ENCODE measurements around the gene TMEM240. TPM values are rescaled to one million over a fixed set of nuclear protein-coding genes. Genes with fewer than 3 reads are reported as not detected.

TMEM240 gene
- total and polyA plus RNA-seq, 10 of the 15 experiments (the other 5 are each of a cell fraction or from before 2014, with no cell fraction given), result 0.17 to 0.49 TPM; not detected in 8

DNA sequence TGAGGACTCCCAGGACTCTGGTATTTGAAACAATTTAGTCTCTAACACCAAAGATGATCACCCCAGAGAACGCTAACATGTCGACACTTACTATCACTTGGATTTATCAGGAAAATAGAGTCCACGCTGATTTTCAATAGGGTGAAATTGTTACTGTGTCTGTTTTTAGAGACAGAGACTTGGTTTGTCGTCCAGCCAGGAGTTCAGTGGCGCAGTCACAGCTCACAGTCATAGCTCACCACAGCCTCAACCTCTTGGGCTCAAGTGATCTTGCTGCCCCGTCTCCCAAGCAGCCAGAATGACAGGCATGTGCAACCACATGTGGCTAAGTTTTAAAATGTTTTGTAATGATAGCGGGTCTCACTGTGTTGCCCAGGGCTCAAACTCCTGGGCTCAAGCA lies 28.9 kb upstream of the TMEM240 start:
- ChIA-PET RAD21 (ENCODE audit: unreplicated experiment) (no interaction called here), SMC1A (ENCODE audit: uncharacterized antibody, unreplicated experiment) (no interaction called here), CTCF (no interaction called here), POLR2A (interaction anchor here (0.6 kb wide), 1 partner anchor 106 kb away, joined by 5 read pairs; no protein-coding TSS in a partner anchor)
- BruUV-seq (replicated peaks), result no TSS peak
- Histone ChIP-seq H3K27me3 (replicated peaks in 1 of 2; ENCODE audit: control insufficient read depth in 2 of 2, insufficient read depth in 2 of 2, low read length in 1 of 2) (no peaks in the 10 kb centered on the region), H3K4me2 (ENCODE audit: control insufficient read depth, insufficient read depth) (no peak overlapping the region), H3K79me2 (ENCODE audit: control insufficient read depth, insufficient read depth, low read length) (peaks cover 77% of the 10 kb centered on the region), H3K9me3 (replicated peaks; ENCODE audit: control insufficient read depth, insufficient read depth, low read length) (no peaks in the 10 kb centered on the region), H2AFZ (ENCODE audit: control insufficient read depth, low read depth, low read length) (no peak overlapping the region), H3K27ac (ENCODE audit: control insufficient read depth, insufficient read depth) (no peak overlapping the region), H3K9ac (ENCODE audit: control insufficient read depth, insufficient read depth, low read length) (no peak overlapping the region), H3K4me1 (ENCODE audit: control insufficient read depth, insufficient read depth, low read length) (no peaks in the 10 kb centered on the region), H4K20me1 (ENCODE audit: control insufficient read depth, insufficient read depth) (peaks cover 22% of the 10 kb centered on the region), H3K36me3 (ENCODE audit: control insufficient read depth in 2 of 2, insufficient read depth in 2 of 2, low read length in 1 of 2) (peaks cover 10 to 27% of the 10 kb centered on the region in 2 experiments), H3K4me3 (no peak overlapping the region)
- TF ChIP-seq PKNOX1 (IDR thresholded peaks at IDR 0.05) (0 out of 2 replicates have a peak, but pooled peaks have one; percentile 20), ZBTB33 (IDR thresholded peaks at IDR 0.05) (no peak)
- FAIRE-seq, result no peak
- in situ Hi-C loops (cut with MboI) (no loop called here), intact Hi-C loops (cut with micrococcal nuclease; ENCODE audit: unreplicated experiment) (no loop called here)
- WGBS (ENCODE audit: insufficient coverage, insufficient replicate concordance, low lambda C conversion rate, missing lambda C conversion rate), result 92% methylated on average over 7 of the region's 7 CpGs
- no peak; the same call in 2 of the 3 replicates for ATAC-seq
- no peak for DNase-seq (ENCODE audit: low read depth, low spot score)

DNA sequence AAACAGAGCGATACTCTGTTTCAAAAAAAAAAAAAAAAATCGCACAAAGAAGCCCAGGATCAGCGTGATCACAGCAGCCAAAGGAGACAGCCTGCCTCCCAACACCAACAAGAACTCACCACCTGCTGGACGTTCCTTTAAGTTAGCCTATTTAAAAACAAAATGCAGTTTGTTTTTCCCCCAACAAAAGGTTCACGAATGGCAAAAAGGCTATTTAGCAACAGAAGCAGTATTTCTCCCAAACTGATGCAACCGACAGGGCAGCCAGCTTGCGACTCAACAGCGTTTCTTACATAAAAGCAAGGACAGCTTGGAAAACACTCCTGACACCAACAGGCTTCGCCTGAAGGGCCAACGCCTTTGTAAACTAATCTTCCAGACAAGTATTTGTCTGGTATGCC lies 27.5 kb upstream of the TMEM240 start:
- ChIA-PET POLR2A (no interaction called here), SMC1A (ENCODE audit: uncharacterized antibody, unreplicated experiment) (no interaction called here), RAD21 (ENCODE audit: unreplicated experiment) (no interaction called here), CTCF (no interaction called here)
- Histone ChIP-seq H3K27ac (ENCODE audit: control insufficient read depth, insufficient read depth) (no peak overlapping the region), H3K79me2 (ENCODE audit: control insufficient read depth, insufficient read depth, low read length) (peaks cover 62% of the 10 kb centered on the region), H3K4me2 (ENCODE audit: control insufficient read depth, insufficient read depth) (no peak overlapping the region), H3K27me3 (replicated peaks in 1 of 2; ENCODE audit: control insufficient read depth in 2 of 2, insufficient read depth in 2 of 2, low read length in 1 of 2) (no peaks in the 10 kb centered on the region), H2AFZ (ENCODE audit: control insufficient read depth, low read depth, low read length) (no peak overlapping the region), H4K20me1 (ENCODE audit: control insufficient read depth, insufficient read depth) (peaks cover 22% of the 10 kb centered on the region), H3K4me3 (no peak overlapping the region), H3K4me1 (ENCODE audit: control insufficient read depth, insufficient read depth, low read length) (no peaks in the 10 kb centered on the region), H3K9ac (ENCODE audit: control insufficient read depth, insufficient read depth, low read length) (no peak overlapping the region), H3K36me3 (ENCODE audit: control insufficient read depth in 2 of 2, insufficient read depth in 2 of 2, low read length in 1 of 2) (peaks cover 15 to 32% of the 10 kb centered on the region in 2 experiments), H3K9me3 (replicated peaks; ENCODE audit: control insufficient read depth, insufficient read depth, low read length) (no peaks in the 10 kb centered on the region)
- BruUV-seq (replicated peaks), result no TSS peak
- in situ Hi-C loops (cut with MboI), result no loop called here
- no peak for ATAC-seq
- WGBS (ENCODE audit: insufficient coverage, insufficient replicate concordance, low lambda C conversion rate, missing lambda C conversion rate), result 84% methylated on average over 7 of the region's 10 CpGs
- intact Hi-C loops (cut with micrococcal nuclease; ENCODE audit: unreplicated experiment), result no loop called here
- no peak for FAIRE-seq
- DNase-seq (ENCODE audit: low read depth, low spot score), result no peak
- no peak for TF ChIP-seq BRCA1 (IDR thresholded peaks at IDR 0.05; ENCODE audit: low read depth, low read length)
- TF ChIP-seq LARP7 (IDR thresholded peaks at IDR 0.05), result no peak
- no peak for TF ChIP-seq RAD51 (IDR thresholded peaks at IDR 0.05)
- TF ChIP-seq FOXM1 (IDR thresholded peaks at IDR 0.05; ENCODE audit: low read depth, low read length), result no peak
- TF ChIP-seq SMAD1 (IDR thresholded peaks at IDR 0.05; ENCODE audit: low read depth, partially characterized antibody), result no peak
- no peak for TF ChIP-seq ZNF274 (IDR thresholded peaks at IDR 0.05; ENCODE audit: insufficient read depth, insufficient read length)
- TF ChIP-seq SMAD5 (IDR thresholded peaks at IDR 0.05; ENCODE audit: low read depth), result no peak
- no peak for TF ChIP-seq USF2 (IDR thresholded peaks at IDR 0.05; ENCODE audit: borderline replicate concordance, low read depth, low read length)
- TF ChIP-seq ZNF384 (IDR thresholded peaks at IDR 0.05; ENCODE audit: borderline replicate concordance, low read depth, low read length), result no peak
- TF ChIP-seq IKZF2 (IDR thresholded peaks at IDR 0.05), result no peak
- TF ChIP-seq TCF7 (IDR thresholded peaks at IDR 0.05; ENCODE audit: borderline replicate concordance), result no peak
- no peak for TF ChIP-seq NR2F1 (conservative IDR thresholded peaks at IDR 0.05)
- no peak for TF ChIP-seq TCF12 (IDR thresholded peaks at IDR 0.05; ENCODE audit: low read depth, low read length)
- TF ChIP-seq ZNF207 (IDR thresholded peaks at IDR 0.05; ENCODE audit: borderline replicate concordance), result no peak
- TF ChIP-seq ATF7 (IDR thresholded peaks at IDR 0.05; ENCODE audit: low read depth), result no peak

Data from GM12878 (cell line).